NCI-H2081 treated with DMSO at 0.1 percent for 48 hours (cell line): ENCODE measurements around the gene DBP.

Experiments
- DNase-seq: peaks from one replicate; lab custom pipeline; 2025; lab: John Stamatoyannopoulos, UW

The DBP gene

DNA sequence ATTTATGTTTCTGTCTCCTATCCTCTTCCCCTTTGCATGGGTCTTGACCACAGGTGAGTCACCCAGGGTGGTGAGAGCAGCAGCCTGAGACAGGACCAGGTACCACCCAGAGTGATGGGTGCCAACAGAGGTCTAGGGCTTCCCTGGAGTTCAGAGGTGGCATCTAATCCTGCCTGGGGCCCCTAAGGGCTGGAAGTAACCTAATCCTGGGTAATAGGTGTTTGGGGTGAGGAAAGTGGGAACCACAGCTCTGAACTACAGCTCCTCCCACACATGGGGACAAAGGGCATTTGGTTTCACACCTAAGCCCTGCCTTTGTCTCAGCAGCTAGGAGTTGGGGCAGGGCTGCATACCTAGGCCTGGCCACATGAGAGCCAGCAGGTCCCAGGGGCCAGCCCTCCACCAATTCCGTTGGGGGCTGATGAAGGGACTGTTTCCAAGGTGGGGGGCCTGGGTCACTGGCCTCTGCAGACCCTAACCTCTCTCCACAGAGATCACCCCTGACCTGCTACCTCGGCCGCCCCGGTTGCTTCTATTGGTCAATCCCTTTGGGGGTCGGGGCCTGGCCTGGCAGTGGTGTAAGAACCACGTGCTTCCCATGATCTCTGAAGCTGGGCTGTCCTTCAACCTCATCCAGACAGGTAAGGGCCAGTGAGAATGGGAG is 9.8 kb downstream of the DBP start:
- no peak for DNase-seq

GRCh38 chr19:48625891-48626327 is 11.3 kb downstream of the DBP start:
- no peak for DNase-seq

- no peak for DNase-seq
Measured at GRCh38 chr19:48624791-48625723, 12.1 kb downstream of the DBP start.

DNA sequence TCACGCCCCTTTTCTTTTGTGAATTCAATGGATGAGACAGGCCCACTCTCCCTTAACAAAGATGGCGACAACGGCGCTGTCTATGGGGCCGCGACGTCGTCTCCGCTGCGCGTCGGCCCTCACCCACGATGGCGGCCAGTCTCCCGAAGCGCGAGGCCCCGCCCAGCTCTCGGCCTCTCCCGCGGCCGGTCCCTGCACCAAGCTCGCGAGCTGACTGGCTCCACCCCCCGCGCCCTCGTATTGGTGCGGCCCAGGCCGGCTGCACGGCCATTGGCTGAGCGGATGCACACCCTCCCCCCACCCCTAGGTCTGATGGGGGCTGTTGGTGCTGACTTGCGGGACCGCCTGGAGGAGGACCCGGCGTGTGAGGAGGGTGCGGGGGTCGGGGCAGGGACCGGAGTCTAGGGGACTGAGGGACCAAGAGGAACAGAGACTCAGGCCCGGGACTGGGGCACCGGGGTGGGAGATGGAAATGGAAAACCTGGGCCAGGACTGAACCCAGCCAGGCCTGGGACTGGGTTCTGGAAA is 13.0 kb downstream of the DBP start:
- peak; percentile 84 for DNase-seq

DNA sequence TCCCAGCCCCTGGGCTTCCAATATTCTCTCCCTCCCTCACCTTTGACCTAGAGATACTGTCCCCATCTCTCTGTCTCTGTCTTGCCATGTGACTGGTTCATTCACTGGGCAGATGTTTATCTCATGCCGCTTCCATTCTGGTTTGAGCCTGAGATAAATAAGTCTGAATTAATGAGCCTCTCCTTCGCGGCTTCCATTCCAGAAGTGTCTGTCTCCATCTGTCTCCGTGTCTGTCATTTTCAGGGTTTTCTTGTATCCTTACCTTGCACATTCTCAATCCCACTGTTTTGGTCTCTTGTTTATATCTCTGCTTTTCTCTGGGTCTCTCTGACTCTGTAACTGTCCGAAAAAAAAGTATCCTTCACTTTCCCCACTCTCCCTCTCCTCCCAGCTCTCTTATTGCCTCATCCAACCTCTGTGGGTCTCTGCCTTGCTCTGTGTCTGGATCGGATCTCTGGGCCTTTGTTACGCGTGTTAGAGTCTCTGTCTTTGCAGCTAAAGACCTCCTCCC is 13.6 kb downstream of the DBP start:
- no peak for DNase-seq

DNA sequence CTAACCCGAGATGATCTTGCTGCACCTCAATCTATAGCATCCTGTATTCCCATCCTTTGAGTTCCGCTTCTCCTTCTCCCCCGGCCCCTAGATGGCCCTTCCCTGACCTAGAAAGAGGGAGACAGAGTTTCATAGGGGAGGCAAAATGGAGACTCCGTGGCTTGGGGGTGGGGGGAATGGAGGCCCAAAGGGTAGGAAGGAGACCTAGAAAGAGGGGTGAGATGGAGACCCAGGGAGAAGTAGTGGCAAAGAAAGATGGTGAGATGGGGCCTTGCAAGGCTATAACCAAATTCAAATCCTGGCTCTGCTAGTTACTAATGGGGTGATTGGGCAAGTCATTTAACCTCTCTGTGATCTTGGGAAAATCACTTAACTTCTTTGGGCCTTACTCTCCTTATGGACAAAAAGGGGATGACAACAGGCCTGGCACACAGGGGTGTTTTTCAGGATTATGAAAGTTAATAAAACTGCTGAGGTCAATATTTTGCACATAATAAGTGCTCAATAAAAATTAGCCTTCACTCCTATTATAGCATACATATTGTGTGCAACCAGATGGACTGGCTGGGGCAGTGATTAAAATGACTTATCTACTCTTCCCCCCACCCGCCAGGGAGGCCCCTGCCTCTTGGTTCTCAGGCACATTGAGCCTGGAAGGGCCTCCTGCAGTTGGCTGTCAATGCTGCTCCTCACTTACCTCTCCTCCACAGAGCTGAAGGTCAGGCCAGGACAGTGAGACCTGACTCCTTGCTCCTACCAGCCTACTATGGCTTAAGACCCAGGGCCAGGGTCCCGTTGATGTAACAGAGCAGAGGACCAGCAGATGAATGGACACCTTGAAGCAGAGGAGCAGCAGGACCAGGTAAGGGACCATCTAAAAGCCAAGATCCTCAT is 17.2 kb downstream of the DBP start:
- no peak for DNase-seq

GRCh38 chr19:48618916-48619691 is 18.1 kb downstream of the DBP start, which contains the start of the genes RPL18 and SPHK2:
TSS of gene RPL18 (minus strand) at chr19:48619178. CDS start at chr19:48619143, 35 bp downstream.
TSS of gene SPHK2 (plus strand) at chr19:48619506. CDS start at chr19:48620515, 1,009 bp downstream.
- DNase-seq: peak; percentile 97

GRCh38 chr19:48618278-48618915 is 18.8 kb downstream of the DBP start:
- DNase-seq: no peak

DNA sequence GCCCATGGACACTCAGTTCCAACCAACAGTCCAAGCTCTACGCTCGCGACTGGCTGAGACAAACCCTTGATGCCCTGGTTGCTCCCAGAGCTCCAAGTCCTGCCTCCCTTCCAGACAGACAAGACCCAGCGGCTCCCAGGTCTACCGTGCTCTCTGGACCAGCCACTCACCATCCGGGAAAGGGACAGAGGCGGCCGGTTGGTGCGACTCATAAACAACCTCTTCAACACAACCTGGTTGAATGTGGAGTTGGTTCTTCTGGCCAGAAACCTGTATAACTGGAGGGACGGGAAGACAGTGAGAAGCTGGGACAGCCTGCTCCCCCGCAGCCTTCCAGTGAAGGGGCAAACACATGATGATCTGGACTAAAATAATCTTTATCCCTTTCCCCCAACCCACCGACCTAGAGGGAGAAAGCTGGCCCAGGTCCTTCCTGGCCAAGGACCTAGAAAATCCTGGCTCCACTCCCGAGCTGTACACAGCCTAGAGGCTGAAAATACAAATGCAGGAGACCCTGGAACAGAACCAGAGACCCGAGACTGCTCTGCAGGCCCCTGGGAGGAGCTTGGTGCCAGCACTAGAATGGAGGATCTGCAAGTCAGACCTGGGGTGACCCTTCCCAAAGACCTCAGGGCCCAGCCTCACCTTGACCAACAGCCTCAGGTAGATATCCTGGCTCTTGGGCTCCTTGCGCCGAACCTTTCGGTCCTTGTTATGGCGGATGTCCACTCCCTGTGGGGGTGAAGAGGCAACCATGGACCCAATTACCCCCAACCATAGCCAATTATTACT is 19.8 kb downstream of the DBP start:
- DNase-seq: no peak

GRCh38 chr19:48616491-48617056 is 20.6 kb downstream of the DBP start:
- no peak for DNase-seq

GRCh38 chr19:48616041-48616436 is 21.1 kb downstream of the DBP start:
- no peak for DNase-seq

DNA sequence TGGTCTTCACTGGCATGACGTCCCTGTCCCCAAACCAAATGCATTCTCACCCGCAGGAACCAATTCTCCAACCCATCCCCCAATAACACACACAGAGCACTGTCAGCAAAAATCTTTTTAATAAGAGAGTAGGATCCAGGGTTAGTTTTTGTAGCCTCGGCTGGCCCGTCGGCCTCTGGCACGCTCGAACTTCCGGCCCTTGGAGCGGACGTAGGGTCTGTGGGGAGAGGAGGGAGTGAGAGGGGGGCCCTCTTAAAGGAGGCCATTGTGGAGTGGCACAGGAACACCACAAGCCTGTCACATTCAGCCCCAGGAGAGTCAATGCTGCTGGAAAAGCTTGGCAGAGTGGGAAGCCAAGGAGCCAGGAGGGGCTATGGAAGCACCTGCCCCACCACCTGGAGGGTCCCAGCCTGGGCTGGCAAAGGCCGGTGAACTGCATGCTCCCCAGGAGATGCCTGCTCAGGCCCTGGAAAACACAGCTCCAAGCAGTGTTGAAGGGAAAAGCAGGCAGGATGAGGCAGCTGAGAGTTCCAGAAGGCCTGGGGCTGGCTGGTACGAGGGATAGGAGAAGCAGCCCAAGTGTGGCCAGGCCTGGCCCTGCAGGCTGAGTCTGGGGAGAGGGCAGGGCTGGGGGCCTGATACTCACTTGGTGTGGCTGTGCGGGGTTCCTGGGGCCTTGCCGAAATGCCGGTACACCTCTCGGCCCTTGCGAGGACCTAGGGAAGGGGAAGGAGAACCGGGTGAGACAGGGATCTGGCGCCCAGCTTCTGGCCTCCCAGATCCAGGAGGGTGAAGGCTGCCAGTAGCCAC is 21.7 kb downstream of the DBP start:
- no peak for DNase-seq

DNA sequence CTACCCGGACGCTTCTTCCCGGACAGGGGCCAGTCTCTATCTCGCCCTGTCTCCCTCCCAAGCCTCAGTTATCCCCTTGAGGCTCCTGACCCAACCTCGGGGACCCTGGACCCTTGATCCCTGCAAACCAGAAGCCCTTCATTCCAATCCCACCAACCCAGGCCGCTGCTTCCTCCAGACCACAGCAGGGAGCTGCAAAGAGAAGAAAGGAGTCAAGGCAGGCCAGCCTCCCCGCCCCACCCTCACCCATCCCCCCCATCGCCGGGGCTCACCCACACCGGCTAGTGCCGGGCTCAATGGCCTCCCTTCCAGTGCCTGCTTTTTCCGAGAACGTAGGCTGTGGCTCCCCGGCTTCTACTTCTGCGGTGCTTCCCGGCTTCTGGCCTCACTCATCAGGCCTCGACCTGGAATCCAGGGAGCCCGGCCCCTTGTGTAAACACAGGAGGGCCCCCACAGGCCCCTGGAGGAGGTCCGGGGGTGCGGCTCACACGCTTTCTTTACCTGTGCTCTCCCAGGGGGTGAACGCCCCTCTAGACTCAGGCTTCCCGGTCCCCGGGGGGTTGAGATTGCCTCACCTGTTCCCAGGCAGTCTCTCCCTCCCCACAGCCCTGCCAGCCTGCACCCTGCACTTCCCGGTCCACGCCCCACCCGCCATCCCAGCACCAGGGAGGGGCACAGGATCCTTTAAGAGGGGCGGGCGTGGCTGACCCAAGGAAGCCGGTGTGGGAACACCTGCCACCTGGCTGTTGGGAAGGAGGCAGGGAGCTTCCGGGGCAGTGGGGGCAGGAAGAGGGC is 22.5 kb downstream of the DBP start, which contains the start of gene FAM83E:
Gene FAM83E (minus strand): TSS at position 641 of the 795 bp plus-strand sequence. CDS start 1,704 bp downstream, outside the sequence.
- DNase-seq: no peak

- no peak for DNase-seq
Measured at GRCh38 chr19:48613852-48614435, 23.2 kb downstream of the DBP start.

- DNase-seq: no peak
Measured at GRCh38 chr19:48613024-48613851, 23.9 kb downstream of the DBP start.

GRCh38 chr19:48611872-48612271 is 25.3 kb downstream of the DBP start:
- DNase-seq: no peak
